HL-60 (cell line): ENCODE data around the gene ELF4.

Experiments
- POLR2AphosphoS5 ChIP-seq: IDR thresholded peaks from 2 replicates; pipeline ENCODE4 v1.6.1; 2012; ENCODE audit warnings: low read depth
- TF ChIP-seq, protein P1 (sequence below): IDR thresholded peaks from one replicate; pipeline ENCODE4 v1.5.1; 2011; ENCODE audit warnings: low read length, control low read depth, inconsistent platforms; ENCODE audit not compliant: insufficient read depth

DNA sequence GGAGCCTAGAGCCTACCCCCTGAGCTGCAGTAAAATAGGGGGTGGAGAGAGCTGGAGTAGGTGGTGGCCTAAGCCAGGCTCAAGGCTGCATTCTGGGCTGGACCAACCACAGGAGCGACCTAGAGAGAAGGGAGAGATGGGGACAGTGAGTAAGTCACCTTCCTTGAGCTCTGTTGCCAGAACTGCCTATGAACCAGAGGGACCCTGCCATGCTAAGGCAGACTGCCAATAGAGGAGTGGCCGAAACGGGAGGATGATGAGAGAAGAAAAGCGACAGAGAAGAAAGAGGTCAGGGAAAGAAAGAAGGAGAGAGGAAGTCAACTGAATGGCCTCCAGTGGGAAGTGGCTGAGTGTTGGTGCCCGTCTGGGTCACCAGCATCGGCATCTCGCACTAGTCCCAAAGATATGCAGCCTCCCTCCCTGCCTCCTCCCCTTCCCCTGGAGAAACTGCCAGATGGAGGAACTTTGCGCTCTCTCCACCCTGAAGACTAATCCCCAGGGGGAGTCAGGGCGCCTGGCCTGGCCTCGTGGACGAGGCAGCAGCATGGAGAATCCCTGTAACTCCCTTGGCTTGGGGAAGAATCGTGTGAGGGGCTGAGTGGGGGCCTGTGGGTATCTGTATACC is 28.8 kb downstream of the ELF4 start:
- TF ChIP-seq, protein P1, sequence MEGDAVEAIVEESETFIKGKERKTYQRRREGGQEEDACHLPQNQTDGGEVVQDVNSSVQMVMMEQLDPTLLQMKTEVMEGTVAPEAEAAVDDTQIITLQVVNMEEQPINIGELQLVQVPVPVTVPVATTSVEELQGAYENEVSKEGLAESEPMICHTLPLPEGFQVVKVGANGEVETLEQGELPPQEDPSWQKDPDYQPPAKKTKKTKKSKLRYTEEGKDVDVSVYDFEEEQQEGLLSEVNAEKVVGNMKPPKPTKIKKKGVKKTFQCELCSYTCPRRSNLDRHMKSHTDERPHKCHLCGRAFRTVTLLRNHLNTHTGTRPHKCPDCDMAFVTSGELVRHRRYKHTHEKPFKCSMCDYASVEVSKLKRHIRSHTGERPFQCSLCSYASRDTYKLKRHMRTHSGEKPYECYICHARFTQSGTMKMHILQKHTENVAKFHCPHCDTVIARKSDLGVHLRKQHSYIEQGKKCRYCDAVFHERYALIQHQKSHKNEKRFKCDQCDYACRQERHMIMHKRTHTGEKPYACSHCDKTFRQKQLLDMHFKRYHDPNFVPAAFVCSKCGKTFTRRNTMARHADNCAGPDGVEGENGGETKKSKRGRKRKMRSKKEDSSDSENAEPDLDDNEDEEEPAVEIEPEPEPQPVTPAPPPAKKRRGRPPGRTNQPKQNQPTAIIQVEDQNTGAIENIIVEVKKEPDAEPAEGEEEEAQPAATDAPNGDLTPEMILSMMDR, result no peak
- no peak for TF ChIP-seq POLR2AphosphoS5
